HUDEP-2 (cell line): ENCODE measurements around the gene DPYD.

Experiments used
- DNase-seq, 76 experiments: peaks; one replicate each; lab custom pipeline; 2025; ENCODE audit not compliant: unreplicated experiment in 76 of 76; lab: John Stamatoyannopoulos, UW

DPYD gene

DNA sequence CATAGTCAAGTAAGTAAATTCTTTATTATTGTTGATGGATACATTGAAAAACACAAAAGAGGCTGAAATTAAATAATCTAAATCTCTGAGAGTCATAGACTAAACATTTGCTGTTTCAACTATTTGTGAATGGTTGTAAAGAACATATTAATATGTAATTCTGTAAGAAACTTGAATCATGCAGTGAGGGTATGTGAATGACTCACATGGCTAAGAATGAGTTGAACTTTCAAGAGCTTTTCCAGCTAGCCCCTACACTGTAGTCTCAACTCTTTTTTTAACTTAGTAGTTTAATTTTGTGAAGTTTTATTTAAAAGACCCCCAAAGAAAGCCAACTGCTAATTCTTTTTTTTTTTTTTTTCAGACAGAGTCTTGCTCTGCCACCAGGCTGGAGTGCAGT, 588.1 kb downstream of the DPYD start:
- no peak for DNase-seq

DNA sequence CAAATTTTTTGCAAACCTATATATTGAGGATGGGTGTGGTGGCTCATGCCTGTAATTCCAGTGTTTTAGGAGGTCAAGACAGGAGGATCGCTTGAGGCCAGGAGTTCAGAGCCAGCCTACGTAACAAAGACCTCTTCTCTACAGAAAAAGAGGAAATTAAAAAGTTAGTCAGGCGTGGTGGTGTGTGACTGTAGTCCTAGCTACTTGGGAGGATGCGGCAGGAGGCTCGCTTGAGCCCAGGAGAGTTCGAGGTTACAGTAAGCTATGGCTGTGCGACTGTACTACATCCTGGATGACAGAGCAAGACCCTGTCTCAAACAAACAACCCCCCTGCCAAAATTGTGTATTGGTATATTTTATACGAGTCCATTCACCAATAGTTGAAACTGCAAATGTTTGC, 589.7 kb downstream of the DPYD start:
- no peak for DNase-seq

DNA sequence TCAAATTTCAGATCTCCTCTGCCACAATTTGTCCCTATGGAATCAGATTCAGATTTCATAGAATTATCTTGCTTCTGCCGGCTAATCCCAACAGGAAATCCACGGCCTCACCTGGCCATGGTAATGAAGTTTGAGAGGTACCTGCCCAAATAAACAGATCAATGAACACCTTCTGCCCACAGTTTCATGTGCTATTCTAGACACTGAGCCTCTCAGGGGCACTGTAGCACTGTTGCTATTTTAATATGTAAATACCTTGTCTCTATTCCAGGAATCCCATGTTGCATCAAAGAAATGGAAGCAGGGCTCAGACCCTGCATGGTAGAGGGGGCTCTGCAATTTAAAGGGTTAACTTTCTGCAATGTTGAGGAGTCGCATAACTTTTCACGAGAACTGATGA, 606.1 kb downstream of the DPYD start:
- no peak for DNase-seq

DNA sequence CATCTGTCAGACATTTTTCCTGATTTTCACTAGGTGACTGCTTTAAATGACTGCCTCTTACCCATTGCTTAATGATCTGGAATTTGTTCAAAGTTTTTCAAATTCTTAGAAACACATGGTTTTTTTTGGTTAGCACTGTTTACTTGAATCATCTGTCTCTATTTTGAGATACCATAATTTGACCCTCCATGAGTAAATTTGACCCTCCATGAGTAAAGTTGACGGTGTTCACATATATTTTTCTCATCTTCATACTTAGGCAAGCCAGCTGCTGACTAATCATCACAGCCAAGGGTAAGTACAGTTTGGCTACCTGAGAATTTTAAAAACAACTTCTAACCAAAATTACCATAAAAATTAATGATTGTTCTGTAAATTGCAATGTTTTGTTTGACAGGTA, 612.7 kb downstream of the DPYD start:
- DNase-seq = no peak

DNA sequence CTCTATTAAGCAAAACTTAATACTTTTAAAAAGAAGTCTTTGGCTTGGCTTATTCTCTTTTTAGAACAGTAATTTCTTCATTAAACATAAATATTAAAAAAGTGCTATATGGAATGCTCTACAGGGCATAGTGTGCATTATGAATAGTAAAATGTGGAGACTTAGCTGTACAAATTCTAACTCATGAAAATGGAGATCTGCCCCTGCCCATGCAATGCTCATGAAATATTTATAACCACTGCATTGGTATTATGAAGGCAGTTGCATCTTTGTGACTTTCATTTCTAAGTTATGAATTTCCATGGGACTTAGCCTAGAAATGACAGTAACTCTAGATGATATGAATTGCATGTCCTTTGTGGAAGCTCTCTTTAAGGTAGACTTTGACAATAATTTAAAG, 613.3 kb downstream of the DPYD start:
- DNase-seq = no peak

DNA sequence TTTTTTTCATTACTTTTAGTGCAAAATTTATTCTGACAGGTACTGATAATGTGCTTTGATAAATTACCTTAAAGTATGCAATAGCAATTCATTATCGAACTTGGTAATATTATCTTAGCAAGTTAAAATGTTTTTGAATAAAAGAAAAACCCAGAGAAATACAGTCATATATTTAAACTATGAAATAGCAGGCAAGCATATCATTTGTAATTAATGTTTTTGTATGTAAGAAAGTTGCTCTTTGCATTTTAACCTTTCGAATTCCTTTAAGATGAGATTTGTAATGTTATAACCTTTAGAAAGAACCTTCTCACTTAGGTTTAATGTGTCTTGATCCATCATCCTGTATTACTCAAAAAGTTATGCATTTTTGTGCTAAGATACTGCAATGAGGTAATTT, 613.7 kb downstream of the DPYD start:
- no peak for DNase-seq

DNA sequence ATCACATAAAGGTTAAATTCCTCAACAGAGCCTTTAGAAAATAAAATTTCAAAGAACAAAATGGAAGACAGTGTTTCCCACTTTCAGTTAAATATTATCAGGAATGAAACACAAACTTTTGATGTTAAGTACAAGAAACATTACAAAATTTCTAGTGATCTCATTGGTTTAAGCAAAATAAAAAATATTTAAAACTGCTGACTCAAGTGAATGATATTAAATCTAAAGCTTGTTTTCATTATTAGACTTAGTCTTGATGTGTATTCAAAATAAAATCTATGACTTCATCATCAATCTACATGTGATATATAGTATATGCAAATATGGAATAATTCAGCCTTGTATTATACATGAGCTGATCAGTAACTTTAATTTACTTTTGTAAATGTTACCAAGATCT, 614.3 kb downstream of the DPYD start:
- DNase-seq = no peak

DNA sequence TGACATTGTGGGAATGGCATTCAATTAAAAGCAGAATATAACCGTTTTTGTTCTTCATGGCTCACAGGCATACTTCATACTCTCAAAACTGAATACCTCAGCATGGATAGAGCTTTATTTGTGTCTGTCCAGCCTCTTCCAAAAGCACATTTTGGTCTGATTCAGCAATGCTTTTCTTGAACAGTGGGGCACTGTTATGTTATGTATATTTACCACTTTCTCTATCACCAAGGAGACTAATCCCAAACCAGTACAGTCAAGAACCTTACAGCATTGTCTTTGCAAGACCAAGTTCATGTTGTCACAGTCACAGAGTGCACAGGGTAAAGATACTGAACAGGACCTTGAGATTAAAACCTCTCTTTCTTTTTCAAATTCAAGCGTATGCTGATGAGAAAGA, 616.5 kb downstream of the DPYD start:
- no peak for DNase-seq

DNA sequence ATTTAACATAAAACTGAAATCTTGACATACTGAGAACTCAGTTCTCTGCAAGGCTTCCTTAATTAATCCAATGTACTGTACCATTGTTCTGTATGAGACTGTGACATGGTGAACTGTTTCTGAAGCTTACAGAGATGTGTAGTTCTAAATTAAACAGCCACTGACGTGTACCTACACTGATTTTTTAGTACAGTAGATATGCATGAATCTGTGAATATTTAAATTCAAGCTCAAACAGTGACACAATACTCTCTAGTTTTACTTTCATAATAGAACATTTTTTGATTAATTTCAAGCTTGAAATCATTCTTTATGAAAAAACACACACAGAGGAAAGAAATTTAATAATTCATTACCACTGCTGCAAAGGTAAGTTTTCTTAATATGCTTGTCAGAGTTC, 621.9 kb downstream of the DPYD start:
- DNase-seq = no peak

DNA sequence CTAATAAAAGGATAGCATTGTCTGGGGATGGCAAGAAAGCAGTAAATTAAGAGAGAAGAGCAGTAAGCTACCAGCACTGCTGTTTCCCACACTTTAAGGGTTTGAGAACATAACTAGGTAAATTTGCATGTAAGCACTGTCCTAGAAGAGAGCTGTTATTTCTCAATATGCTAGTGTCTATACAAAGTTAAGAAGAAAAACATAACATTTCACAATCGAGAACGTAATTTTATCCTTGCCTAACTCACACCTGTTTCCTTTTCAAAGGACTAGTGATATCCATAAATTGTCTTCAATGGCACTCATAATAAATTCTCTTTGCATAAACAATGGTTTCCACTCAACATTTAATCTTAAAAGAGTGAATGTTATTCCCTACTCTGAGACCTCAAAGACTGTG, 623.2 kb downstream of the DPYD start:
- no peak for DNase-seq

DNA sequence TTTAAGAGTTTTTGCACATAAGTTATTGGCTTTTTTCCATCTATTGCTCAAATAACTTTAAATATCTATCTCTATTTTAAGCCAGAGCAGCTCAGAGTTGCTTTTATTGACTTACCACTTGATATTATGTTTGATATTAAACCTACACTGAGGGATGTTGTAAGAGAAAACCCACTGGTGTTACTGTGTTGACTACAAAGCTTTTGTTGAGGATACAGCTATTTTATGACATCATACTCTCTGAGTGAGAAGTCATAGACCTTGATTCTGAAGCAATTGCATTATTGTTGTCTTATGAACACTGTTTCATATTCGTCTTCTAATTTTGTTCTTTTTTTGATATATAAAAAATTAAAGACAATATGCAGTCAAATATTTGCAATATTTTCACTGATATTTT, 638.9 kb downstream of the DPYD start:
- DNase-seq = no peak

DNA sequence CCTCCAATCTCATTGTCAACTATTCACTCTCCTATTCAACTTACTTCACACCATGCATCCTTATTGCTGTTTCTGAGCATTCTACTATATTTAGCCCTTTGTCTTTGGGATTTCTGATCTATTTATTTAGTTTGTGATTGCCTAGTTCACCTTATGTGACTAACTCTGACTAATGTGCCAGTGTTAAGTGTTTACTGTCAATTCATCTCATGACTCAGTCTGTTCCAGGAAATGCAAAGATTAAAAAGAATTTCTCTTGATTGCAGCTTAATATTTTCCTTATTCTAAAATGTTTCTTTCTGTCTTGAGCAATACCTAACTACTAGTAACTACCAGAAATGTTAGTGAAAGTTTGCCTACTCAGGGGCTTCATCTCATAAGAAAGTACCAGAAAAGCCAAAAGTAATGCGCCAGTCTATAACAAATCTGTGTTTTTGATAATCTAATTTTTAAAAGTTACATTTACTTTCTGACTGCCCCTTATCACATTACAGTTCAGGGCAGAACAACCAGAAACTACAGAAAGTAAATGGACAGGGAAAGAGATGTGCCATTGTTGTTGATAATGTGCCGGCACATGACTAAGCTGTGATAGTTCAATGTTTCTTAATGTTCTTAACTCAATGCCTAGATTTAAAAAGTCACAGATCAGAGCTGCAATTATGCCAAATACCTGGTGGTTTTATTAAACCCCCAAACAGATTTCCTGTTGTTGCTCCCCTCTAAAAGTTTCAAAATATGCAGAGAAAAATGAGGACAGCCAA, 642.8 kb downstream of the DPYD start:
- DNase-seq = no peak

DNA sequence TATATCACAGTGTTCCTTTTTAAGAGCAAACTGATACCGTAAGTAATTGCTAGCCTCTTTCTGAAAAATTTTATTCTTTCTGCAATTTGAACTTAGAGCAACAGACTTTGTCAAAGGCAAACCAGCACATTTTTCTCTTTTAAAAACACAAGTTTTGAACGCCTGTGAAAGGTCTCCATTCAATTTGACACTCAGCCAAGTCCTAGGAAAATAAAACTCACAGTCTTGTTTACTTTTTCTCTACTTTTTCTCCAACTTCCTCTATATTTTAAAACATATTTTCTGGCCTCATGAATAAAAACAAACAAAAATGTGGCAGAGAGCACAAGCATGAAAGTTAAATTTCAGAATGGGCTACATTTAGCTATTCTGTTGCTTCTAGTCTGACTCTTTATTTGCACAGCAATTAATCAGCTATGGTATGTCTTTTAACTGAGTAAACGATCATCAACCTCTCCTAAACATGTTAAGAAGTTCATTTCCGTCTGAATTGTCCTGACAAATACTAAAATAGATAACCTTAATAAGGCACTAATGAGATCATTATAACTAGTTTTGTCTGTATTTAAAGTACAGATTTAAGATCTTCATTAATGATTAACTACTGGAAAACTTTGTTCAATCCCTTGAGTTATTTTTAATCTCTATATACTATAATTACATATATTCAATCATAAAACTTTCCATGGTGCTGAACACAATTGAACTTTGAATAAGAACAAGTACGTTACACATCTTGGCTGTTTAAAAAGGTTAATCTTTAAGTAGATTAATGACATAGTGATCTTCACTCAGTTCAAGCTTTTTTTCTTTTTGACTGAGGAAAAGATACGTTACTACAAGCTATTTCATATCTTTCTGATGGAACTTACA, 648.7 kb downstream of the DPYD start:
- DNase-seq = no peak

DNA sequence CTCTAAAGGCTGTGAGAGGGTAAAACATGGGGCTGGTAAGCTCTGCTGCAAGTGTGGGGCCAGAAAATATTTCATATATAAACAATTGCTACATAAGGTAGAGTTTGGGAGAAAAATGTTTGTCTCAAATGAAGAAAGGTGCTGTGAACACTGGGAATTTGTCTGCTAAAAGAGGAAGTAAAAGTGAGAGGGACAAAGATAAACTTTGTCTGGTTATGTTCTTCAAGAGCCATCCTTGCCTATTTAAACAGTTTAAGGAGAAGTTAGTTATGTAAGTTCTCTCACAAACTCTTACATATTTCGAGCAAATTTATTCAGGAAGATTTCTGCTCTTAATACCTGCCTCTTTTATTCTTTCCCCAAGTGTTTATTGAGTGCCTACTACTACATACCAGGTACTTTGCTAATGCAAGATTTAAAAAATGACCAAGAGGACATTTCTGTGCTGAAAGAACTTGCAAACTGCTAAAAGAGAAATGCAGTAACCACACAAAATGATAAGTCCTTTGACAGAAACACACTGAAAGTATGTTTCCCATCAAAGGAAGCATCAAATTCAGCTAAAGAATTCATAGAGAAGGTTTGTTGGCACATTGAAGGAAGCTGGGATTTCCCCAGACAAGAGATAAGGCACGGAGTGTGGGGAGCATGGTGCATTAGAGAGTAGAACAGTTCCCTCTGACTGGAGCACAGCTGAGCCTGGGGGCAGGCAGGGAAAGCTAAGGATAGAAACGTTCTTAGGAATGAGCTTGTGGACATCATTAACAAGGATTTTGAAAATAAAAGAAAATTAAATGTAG, 650.1 kb downstream of the DPYD start:
- DNase-seq = no peak

DNA sequence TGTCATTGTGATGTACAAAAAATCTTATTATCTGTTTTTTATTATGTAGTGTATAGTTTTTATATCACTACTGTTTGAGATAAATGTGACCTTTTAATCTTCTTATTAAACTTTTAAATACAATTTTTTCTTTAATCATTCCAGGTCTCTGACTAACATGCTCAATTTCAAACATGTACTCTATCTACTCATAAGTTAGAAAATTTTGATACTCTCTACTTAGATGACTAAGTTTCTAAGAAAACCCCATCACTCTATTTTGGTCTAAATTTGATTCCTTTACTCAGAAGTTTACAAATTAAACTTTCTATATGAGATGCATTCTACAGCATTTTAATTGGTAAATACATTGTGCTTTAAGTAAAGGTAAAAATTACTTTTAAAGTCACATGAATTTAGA, 655.2 kb downstream of the DPYD start:
- DNase-seq = no peak

DNA sequence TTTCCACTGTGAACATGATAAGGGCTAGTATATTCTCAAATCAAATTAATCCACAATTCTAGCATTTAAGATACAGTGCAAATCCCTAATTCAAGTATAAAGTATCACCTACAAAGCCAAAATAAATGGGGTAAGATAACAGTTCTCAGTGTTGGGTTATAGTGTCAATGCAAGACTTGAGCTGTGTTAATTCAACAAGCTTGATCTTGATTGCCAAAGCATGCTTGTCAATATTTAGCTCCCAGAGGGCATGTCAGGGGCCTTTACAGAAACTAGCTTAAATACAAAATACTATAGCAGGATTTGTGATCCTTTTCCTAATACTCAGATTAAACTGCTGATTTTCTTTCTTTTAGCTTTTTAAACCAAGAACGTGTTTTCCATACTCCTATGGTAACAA, 658.0 kb downstream of the DPYD start:
- no peak for DNase-seq

DNA sequence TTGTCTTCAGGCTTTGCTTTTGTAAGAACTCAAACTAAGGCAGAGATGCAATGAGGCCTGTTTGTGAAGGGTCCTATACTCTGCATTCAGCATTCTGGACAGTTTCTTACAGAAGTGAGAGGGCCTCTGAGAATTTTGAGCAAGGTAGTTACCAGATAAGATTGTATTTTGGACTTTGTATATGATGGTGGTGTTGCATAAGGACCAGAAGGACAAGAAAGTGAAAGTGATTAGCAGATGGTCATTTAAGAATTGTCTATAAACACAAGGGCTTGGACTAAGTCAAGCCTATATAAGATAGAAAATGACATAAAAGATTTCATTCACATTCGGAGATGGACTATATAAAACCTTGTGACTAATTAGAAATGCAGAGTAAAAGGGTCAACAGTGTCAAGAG, 662.2 kb downstream of the DPYD start:
- no peak for DNase-seq

DNA sequence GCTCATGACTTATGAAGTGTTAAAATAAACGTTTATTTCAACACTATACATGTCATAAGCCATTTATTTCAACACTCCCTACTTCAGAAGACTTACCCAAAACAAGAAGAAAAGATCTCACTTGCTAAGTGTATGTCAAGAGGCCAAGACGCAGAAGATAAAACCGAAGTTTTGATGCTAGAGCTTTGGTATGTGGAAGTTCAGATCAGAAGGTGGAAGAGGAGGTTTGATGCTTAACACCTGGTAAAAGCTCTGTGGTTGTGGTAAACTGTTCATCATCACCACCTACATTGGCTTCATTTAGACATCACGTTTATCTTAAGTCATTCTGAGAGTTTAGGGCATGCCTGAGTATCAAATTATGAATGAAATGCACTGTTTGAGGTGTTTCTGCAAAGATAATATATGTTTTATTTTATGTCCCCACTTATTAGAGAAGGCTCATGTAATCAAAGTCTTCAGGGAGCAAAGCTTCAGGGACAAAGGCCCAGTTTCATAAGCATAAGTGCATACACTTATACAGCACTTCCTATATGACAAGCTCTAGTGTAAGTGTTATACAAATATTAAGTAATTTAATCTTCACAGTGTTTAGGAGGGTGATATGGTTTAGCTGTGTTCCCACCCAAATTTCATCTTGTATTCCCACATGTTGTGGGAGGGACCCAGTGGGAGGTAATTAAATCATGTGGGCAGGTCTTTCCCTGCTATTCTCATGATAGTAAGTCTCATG, 665.9 kb downstream of the DPYD start:
- DNase-seq = no peak

DNA sequence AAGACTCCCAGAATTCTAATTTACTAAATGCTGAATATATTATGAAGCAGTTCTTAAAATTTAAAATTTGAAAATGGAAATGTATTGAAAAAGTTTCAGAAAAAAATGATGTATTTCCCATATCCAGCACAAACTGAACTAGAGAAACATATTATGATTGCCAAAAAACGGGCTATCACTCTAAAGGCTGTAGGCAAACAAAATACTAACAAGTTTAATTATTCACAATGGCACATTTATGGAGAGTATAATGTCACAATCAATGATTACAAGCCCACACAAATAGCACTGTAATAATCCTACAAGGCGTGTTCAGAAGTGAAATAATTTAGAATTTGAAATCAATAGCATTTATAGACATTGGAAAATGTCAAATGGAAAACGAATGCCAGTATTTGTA, 667.9 kb downstream of the DPYD start:
- no peak for DNase-seq

DNA sequence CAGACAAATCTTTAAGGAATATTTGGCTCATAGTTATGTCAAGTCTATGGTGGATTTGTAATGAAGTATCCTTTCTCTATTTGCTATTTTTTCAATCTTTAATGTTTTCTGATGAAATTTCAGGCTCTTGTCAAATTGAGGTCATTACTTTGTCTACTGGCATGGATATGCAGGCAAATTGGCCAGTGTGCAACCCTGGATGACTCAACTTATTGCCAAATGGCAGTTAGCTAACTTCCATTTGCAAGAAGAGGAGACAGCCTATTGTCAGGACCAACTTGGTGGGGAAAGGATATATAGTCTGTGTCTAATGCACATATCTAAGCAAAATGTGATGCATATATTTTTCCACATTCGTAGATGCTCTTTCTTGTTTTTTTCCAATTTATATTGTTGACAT, 668.8 kb downstream of the DPYD start:
- DNase-seq = no peak

DNA sequence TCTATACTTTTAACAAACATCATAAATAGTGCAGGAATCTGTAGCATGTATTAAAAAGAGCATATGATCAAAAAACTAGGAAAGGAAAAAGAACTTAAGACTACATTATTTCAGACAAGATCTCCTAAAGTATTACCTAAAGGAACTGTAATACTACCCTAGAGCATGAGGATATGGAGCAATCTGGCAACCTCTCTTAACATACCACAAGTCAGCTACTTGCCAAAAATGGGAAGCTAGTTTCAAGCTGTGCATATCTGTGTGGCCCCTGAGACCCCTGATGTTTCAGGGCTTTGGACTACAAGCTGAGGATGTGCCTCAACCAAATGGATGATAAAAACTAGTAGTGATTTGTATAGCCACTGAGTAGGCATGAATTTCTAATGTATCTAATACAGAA, 673.6 kb downstream of the DPYD start:
- no peak for DNase-seq
